Renal cortex interstitium (tissue), 15 donors: ENCODE measurements around the gene CCDC87. TPM values are rescaled to one million over a fixed set of nuclear protein-coding genes. Genes with fewer than 3 reads are reported as not detected.
A peak's percentile ranks its signal among the peaks of the same experiment; 100 is the strongest.
"Not testable (repeated sequence)": the region's sequence is repeated elsewhere in the genome, so short reads cannot be mapped to it uniquely, and the experiment has no call there.

Experiments used
- DNase-seq, 11 donors: peaks; one replicate each; pipeline ENCODE4 v3.0.0-alpha.2; 2013; ENCODE audit warnings: low read depth in 9 of 11, low spot score in 4 of 11; ENCODE audit errors: extremely low read depth in 1 of 11
- long read RNA-seq, 16 experiments: transcript quantifications; one replicate each; lab custom pipeline, GENCODE V29; 2026
- polyA plus RNA-seq, 3 donors: library from polyadenylated mRNA; unstranded; fragments of 120-200 nt; gene quantifications; one replicate each; pipeline ENCODE4 v1.2.1, GENCODE V29; 2013; ENCODE audit not compliant: insufficient read length in 3 of 3

CCDC87 gene, protein sequence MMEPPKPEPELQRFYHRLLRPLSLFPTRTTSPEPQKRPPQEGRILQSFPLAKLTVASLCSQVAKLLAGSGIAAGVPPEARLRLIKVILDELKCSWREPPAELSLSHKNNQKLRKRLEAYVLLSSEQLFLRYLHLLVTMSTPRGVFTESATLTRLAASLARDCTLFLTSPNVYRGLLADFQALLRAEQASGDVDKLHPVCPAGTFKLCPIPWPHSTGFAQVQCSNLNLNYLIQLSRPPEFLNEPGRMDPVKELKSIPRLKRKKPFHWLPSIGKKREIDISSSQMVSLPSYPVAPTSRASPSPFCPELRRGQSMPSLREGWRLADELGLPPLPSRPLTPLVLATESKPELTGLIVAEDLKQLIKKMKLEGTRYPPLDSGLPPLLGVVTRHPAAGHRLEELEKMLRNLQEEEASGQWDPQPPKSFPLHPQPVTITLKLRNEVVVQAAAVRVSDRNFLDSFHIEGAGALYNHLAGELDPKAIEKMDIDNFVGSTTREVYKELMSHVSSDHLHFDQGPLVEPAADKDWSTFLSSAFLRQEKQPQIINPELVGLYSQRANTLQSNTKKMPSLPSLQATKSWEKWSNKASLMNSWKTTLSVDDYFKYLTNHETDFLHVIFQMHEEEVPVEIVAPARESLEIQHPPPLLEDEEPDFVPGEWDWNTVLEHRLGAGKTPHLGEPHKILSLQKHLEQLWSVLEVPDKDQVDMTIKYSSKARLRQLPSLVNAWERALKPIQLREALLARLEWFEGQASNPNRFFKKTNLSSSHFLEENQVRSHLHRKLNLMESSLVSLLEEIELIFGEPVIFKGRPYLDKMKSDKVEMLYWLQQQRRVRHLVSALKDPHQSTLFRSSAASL
- under 1 TPM; 0.23 to 0.35 (median 0.26) TPM for polyA plus RNA-seq
- long read RNA-seq, donor 1, partial matches to known transcripts = 0 of 1 reads
- long read RNA-seq, donor 1, other reads (novel, unspliced or antisense) = 0 of 1 reads
- long read RNA-seq, donor 2 = 0 reads
- long read RNA-seq, donor 3, partial matches to known transcripts = 0 of 1 reads
- long read RNA-seq, donor 3, other reads (novel, unspliced or antisense) = 0 of 1 reads
- long read RNA-seq, donor 4, partial matches to known transcripts = 0 of 1 reads
- long read RNA-seq, donor 4, other reads (novel, unspliced or antisense) = 0 of 1 reads
- long read RNA-seq, donor 5 = 0 reads
- long read RNA-seq, donor 6, partial matches to known transcripts = 41 of 66 reads
- long read RNA-seq, donor 6, other reads (novel, unspliced or antisense) = 24 of 66 reads
- long read RNA-seq, donor 7, partial matches to known transcripts = 0 of 1 reads
- long read RNA-seq, donor 7, other reads (novel, unspliced or antisense) = 0 of 1 reads
- long read RNA-seq, donor 8 = 0 reads
- long read RNA-seq, donor 9, partial matches to known transcripts = 0 of 1 reads
- long read RNA-seq, donor 9, other reads (novel, unspliced or antisense) = 0 of 1 reads
- long read RNA-seq, donor 10 = 0 reads
- long read RNA-seq, donor 11 = 0 reads
- long read RNA-seq, donor 12, partial matches to known transcripts = 0 of 1 reads
- long read RNA-seq, donor 12, other reads (novel, unspliced or antisense) = 0 of 1 reads
- long read RNA-seq, donor 13 = 0 reads
- long read RNA-seq, donor 14 = 0 reads
- long read RNA-seq, donor 15 = 0 reads
- long read RNA-seq, donor 16 = 0 reads

DNA sequence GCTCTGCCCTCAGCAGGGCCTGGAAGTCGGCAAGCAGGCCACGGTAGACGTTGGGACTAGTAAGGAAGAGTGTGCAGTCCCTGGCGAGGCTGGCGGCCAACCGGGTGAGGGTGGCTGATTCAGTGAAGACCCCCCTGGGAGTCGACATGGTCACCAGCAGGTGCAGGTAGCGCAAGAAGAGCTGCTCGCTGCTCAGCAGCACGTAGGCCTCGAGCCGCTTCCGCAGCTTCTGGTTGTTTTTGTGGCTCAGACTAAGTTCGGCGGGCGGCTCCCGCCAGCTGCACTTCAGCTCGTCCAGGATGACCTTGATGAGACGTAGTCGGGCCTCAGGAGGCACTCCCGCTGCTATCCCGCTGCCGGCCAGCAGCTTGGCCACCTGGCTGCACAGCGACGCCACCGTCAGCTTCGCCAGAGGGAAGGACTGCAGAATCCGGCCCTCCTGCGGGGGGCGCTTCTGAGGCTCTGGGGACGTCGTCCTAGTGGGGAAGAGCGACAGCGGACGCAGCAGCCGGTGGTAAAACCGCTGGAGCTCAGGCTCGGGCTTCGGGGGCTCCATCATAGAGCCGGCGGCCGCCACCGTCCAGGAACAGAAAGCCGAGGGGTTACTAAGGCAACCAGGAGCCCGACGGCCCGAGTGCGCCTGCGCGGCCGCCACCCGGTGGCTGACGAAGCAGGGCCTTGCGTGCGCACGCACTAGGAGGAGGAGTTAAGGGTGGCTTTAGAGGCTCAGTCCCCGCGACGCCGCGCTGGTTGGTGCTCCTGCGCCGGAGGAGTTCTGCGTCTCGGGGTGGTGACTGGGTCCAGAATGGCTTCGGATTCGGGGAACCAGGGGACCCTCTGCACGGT lies at the start of gene CCDC87, which contains the start of gene CCS:
Gene CCDC87 (minus strand): TSS at position 607 of the 846 bp plus-strand sequence. CDS start 48 bp downstream, at position 559.
Gene CCS (plus strand): TSS at position 729 of the 846 bp plus-strand sequence. CDS start 77 bp downstream, at position 806.
- peak; percentile 85 to 93 (median 91) for DNase-seq

DNA sequence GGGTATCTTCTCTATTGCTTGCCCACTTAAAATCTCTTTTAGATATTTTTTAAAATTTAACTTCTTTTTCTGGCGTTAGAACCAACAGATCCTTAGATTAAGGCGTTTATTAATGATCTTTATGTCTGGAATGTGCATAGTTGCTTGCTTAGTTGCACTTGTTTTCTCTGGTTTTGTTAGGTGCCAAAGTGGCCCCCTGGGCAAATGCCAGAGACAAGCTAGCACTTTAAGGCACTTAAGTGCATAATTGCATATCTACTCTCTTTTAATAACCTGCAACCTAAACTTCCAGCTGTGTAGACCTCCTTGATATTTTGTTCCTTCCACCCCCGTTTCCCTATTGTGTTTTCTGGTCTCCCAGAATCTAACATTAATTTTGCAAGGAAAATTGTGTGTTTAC lies 49.0 kb upstream of the CCDC87 start:
- DNase-seq = no peak

DNA sequence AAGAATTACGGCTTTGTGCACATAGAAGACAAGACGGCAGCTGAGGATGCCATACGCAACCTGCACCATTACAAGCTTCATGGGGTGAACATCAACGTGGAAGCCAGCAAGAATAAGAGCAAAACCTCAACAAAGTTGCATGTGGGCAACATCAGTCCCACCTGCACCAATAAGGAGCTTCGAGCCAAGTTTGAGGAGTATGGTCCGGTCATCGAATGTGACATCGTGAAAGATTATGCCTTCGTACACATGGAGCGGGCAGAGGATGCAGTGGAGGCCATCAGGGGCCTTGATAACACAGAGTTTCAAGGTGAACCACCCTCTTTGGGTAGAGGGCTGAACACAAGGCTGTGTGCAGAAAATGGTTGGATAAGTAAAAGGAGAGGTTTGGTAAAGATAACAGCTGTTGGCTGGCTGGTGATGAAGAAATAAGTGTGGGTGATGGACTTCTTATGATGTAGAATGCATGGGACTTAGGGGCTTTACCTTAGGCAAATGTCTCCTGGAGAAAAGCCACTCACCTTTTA lies 47.0 kb upstream of the CCDC87 start:
- not testable (repeated sequence) for DNase-seq

DNA sequence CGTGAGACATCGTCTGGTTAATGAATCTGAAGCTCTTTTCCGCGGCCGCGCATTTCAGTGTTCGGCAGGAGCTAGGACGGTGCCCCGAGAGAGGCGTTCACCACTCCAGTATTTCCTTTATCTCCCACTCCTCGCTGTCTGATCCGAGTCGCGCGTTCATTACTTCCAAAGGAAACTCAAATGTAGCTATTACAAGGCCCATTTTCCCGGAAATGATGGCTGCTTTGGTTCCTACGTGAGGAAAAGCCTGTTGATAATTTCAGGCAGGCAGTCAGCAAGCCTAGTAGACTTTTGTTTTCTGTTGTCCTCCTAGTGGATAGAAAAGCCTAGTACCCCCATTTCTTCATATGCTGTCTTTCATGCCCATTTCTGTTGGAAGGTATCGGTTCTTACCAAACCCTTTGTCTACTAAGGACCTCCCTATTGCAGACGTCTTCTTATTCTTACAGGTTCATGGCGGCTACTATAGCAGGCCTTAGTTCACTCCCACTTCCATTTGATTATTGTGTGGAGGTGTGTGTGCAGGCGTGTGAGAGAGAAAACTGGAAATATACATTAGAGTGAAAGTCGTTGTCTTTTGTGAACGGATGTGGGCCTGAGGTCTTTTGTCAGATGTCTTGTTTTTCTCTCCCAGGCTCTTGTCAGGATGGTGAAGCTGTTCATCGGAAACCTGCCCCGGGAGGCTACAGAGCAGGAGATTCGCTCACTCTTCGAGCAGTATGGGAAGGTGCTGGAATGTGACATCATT lies 46.4 kb upstream of the CCDC87 start:
- peak in 8 of 11 donors; percentile 9 to 44 (median 36) for DNase-seq

DNA sequence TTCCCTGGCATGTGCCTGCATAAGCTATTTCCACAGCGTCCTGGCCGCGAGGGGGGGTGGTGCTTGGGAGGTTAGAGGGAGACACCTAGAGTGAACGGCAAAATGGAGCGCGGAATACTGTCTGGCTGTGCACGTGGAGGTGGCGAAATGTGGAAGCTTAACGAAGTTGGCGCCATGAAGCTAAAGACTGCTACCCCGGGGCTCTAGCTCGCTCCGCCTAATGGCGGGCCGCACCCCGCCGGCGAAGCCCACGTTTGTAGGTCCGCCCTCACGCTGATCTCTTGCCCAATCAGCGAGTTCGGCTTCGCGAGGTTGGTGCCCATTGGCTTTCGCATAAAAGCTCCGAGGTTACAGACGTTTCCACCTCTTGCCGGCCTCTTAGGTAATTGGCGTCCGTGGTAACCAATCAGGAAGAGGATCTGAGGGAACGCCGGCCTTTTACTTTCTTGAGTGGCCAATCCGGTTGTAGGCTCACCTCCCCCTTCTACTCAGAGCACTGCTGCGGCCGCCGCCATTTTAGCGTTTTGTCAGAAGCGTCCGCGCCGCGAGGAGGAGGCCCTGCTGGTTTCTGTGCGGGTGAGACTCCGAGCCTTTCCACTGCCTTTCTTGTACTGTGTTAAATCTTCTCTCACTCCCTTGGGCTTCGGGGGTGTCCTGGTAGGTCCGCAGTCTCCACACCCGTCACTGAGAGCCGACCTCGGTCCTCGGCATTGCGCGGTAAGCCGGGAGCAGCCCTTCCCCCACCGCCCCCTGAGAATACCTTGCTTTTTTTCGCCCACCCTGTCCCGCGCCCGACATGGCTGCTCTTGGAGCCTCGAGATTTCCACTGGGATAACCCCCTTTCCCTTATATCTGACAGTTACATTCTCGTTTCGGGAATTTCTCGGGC lies 45.6 kb upstream of the CCDC87 start, which contains the start of gene RBM4:
Gene RBM4 (plus strand): TSS at position 527 of the 889 bp plus-strand sequence. CDS start 1,009 bp downstream, outside the sequence.
- peak; percentile 100 for DNase-seq

DNA sequence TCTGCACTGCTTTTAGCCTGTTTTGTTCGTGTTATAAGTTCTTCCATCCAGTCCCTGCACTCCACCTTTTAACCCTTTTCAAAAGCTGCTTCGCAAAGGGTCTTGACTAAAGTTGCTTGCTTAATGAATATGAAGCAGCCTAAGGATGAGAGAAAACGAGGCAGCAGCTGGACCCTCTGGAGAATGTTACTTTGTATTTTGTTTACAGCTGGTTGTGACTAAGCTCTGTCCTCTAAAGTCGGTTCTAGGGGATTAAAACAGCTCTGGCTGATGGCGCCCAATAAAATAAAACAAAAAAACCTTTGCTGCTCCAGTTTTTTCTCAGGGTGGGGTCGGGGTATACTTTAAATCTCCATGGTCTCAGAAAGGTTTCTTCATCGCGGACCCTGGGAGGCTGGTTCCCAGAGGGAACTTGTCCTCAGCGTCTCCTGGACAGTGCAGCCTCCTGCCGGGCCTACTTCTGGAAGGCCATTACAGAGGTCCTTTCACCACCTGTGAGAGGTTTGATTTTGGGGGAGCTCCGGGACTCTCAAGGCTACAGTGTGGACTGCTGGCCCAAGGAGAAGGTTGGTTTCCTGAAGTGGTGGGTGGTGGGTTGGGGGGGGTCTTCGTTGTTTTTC lies 44.8 kb upstream of the CCDC87 start:
- peak in 2 of 11 donors; percentile 6 to 9 for DNase-seq

DNA sequence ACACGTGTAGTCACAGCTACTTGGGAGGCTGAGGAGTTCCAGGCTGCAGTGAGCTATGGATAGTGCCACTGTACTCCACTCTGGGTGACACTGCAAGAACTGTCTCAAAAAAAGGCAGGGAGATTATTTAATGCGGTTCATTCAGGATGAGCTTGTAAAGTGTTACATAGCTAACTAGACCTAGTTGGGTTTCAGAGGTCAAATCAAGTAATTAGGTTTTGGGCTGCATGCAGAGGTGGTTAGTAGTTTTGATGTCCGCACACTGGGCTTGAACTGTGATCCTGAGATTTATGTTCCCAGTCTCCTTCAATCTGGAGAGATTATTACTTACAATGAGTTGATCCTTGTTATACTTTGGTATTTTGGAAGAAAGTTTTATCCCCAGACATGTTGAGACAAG lies 43.5 kb upstream of the CCDC87 start:
- DNase-seq = no peak

DNA sequence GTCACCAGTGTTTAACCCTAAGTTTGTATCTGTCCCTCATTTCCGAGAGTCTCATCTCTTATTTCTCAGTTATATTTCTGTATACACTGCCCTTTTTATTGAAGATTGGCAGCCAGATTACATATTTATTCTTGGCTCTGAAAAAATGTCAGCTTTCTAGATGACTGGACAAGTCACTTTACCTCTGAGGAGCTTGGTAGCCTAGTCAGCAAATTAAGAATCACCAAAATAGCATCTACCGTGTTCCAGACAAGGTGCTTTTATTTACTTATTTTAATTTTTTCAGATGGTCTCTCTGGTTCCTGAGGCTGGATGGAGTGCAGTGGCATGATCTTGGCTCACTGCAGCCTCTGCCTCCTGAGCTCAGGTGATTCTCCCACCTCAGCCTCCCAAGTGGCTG lies 40.1 kb upstream of the CCDC87 start:
- no peak for DNase-seq

DNA sequence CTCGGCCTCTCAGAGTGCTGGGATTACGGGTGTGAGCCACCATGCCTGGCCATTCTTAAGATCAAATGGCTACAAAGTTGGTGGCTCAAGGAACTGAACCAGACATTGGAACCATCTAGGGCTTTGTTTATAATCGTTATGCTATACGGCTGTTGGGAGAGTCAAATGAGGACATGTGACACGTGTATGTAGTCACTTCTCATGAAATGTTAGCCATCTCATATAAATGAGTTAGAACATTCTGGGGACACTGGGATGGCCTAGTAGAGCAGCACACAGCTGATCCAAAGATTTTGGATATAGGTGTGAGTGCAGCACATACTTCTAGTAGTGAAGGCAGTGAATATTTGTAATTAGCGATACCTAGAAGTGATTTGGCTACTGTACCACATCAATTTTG lies 39.0 kb upstream of the CCDC87 start:
- DNase-seq = no peak

DNA sequence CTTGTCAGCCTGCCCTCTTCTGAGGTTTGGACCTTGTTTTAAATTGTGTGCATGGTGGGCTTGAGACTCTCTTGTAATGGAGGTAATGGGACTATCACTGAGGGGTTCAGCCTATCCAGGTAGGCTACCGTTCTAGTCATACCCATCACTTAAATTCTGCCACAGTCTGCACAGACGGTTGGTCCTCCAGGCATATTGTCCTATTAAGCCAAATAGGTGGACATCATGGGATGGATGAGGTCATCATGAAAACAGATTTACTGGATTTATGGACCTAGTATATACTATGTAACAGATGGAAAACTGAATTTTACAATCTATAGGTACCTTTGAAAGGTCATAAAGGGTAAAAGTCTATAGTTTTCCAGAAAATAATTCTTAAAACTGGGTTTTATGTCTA lies 36.5 kb upstream of the CCDC87 start:
- no peak for DNase-seq

DNA sequence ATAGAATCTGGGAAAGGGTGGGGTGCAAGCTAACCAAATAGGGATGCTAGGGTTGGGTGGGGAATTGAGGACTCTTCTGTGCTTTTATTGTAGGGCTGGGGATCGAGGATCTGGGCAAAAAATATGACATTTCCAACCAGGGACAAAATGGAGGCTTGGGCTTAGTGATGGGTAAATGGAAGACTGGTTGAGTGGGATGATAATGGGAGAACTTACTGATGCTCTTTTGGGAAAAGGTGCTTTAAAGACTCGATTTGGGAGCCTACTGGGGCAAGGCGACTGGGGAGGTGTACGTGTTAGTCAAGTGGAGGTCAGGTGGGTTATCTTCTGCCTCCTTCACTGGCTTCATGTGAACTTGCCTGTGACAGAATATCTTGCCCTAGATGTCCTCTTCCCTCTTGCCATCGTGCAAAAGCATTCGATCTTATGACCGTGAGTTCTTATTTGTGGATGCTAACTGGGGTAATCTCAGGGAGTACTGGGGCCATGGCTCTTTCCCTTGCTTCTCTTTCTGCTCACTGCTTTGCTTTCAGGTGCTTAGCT lies 35.3 kb upstream of the CCDC87 start:
- no peak for DNase-seq

DNA sequence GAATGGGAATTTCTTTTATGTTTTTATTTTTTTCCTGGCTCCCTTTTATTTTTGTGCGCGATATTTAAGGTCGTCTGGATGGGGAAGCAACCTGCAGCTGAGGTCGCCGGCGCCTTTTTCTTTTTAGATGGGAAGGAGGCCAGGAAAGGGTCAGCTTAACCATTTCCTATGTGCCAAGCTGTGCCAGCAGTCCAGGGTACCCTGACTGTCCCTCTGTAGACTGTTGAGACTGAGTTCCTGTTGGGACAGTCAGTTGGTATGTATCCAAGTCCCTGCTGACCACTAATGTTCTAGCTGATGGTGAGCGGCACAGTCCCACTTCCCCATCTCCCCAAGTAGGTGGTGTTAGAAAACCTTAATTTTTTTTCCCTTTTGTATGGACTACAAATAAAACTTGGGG lies 34.1 kb upstream of the CCDC87 start:
- DNase-seq = no peak

DNA sequence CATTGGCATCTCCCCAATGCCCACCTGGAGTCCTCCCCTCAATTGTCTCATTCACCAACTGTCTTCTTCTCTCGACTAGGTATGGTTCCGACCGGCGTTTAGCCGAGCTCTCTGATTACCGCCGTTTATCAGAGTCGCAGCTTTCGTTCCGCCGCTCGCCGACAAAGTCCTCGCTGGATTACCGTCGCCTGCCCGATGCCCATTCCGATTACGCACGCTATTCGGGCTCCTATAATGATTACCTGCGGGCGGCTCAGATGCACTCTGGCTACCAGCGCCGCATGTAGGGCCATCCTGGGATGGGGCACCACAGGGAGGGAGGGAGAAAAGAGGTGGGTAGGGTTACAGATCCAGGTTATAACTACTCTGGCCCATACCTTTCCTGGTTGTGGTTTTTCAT lies 33.5 kb upstream of the CCDC87 start:
- DNase-seq = no peak

DNA sequence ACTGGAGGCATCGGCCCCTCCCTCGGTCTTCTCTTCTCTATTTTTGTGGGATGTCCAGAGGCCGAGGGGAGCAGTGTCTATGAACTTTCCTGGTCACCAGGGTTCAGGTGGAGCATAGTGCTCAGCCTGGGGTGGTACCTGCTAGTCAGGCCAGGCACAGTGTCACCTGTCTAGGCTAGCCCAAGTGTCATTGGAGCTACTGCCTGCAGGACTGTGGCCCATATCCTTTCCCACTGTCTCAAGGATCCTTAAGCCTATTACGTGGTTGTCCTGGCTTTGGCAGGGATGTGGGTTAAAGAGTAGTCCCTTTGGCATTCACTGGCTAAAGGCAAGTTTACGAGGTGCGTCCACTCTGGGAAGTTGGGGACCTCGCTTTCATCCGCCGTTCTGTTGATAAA lies 32.9 kb upstream of the CCDC87 start:
- no peak for DNase-seq
